ENCODE results near the gene PTGER3. TPM values are rescaled to one million over a fixed set of nuclear protein-coding genes. Genes with fewer than 3 reads are reported as not detected.
A peak's percentile ranks its signal among the peaks of the same experiment; 100 is the strongest.

Gene PTGER3
- total RNA-seq, 4 donors from 2014 or later = 51.1 to 217 (median 119) TPM

DNA sequence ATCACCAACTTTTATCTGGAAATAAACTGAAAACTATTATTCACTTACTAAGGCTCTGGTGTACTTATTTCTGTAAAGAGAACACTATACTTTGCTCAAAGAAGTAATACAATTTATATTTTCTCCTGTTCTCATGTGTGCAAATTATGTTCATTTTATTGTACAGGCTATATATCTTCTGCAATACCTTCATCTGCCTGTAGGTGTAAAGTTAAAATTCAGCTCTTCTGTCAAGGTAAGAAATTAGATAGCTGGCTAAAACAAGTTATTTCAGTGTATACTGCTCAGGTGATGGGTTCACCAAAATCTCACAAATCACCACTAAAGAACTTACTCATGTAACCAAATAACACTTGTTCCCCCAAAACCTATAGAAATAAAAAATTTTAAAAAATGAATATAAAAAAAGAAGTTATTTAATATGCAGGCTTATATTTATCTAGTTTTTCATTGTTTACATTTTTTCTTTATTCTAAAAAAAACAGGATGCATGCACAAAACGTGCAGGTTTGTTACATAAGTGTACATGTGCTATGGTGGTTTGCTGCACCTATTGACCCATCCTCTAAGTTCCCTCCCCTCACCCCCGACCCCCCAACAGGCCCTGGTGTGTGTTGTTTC is 81.5 kb downstream of the PTGER3 start:
- H3K4me3 ChIP-seq = no peak overlapping the region
- H3K4me1 ChIP-seq = no peaks in the 10 kb centered on the region
- no peaks in the 10 kb centered on the region for H3K27me3 ChIP-seq
- DNase-seq = no peak
- H3K36me3 ChIP-seq = no peaks in the 10 kb centered on the region
- no peaks in the 10 kb centered on the region for H3K9me3 ChIP-seq
- no peak overlapping the region for H3K27ac ChIP-seq
- no peak for TF ChIP-seq POLR2A (IDR thresholded peaks at IDR 0.05)
- TF ChIP-seq, protein P1, sequence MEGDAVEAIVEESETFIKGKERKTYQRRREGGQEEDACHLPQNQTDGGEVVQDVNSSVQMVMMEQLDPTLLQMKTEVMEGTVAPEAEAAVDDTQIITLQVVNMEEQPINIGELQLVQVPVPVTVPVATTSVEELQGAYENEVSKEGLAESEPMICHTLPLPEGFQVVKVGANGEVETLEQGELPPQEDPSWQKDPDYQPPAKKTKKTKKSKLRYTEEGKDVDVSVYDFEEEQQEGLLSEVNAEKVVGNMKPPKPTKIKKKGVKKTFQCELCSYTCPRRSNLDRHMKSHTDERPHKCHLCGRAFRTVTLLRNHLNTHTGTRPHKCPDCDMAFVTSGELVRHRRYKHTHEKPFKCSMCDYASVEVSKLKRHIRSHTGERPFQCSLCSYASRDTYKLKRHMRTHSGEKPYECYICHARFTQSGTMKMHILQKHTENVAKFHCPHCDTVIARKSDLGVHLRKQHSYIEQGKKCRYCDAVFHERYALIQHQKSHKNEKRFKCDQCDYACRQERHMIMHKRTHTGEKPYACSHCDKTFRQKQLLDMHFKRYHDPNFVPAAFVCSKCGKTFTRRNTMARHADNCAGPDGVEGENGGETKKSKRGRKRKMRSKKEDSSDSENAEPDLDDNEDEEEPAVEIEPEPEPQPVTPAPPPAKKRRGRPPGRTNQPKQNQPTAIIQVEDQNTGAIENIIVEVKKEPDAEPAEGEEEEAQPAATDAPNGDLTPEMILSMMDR (IDR thresholded peaks at IDR 0.05) = no peak
- intact Hi-C loops (cut with DNase I; ENCODE audit: low total_unique reads) = no loop called here

DNA sequence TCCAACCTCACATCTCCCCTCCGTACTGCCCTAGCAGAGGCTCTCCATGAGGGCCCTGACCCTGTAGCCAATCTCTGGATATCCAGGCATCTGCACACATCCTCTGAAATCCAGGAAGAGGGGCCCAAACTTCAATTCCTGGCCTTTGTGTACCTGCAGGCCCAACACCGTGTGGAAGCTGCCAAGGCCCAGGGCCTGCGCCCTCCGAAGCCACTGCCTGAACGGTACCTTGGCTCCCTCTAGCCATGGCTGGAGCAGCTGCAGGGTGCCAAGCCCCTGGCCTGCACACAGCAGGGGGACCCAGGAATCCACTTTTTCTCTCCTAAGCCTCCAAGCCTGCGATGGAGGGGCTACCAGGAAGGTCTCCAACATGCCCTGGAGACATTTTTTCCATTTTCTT is 84.2 kb downstream of the PTGER3 start:
- H3K36me3 ChIP-seq = no peaks in the 10 kb centered on the region
- no peak overlapping the region for H3K4me3 ChIP-seq
- TF ChIP-seq, protein P1 (IDR thresholded peaks at IDR 0.05) = no peak
- no peak for TF ChIP-seq POLR2A (IDR thresholded peaks at IDR 0.05)
- DNase-seq = no peak
- H3K9me3 ChIP-seq = no peaks in the 10 kb centered on the region
- no peaks in the 10 kb centered on the region for H3K27me3 ChIP-seq
- intact Hi-C loops (cut with DNase I; ENCODE audit: low total_unique reads) = no loop called here
- H3K27ac ChIP-seq = peak overlapping the region in 1 of 2 donors; percentile 25
- H3K4me1 ChIP-seq = no peaks in the 10 kb centered on the region

DNA sequence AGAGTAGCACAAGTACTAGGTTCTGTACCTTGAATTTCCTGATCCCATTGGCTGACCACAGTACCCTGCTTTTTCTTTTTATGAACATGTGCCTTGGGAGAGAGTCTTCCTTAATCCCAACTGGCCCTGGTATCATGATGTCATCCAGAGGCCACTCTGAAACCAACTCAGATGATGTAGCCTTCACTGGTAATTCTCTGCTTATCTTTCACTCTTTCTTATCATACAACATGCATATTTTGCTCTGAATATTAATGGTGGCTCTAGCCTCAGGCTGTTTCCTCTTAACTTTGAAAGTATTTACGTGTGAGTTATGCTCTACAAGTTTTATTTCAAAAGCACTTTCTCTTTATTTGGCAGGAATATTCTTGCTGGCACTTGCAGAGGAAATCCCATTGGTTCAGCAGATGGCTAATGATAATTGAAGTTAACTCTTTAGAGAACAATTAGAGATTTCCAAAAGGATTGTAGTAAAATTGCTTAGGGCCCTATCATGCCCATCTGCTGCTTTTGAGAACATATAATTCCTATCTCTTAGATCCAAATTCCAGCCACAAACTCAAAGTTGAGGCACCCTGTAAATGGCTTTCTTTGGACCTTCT is 86.1 kb downstream of the PTGER3 start:
- H3K27me3 ChIP-seq = no peaks in the 10 kb centered on the region
- intact Hi-C loops (cut with DNase I; ENCODE audit: low total_unique reads) = no loop called here
- no peak for DNase-seq
- H3K9me3 ChIP-seq = no peaks in the 10 kb centered on the region
- peak overlapping the region; percentile 34 to 44 for H3K27ac ChIP-seq
- no peak overlapping the region for H3K4me3 ChIP-seq
- no peaks in the 10 kb centered on the region for H3K4me1 ChIP-seq
- no peaks in the 10 kb centered on the region for H3K36me3 ChIP-seq
- TF ChIP-seq POLR2A (IDR thresholded peaks at IDR 0.05) = no peak
- TF ChIP-seq, protein P1 (IDR thresholded peaks at IDR 0.05) = no peak

DNA sequence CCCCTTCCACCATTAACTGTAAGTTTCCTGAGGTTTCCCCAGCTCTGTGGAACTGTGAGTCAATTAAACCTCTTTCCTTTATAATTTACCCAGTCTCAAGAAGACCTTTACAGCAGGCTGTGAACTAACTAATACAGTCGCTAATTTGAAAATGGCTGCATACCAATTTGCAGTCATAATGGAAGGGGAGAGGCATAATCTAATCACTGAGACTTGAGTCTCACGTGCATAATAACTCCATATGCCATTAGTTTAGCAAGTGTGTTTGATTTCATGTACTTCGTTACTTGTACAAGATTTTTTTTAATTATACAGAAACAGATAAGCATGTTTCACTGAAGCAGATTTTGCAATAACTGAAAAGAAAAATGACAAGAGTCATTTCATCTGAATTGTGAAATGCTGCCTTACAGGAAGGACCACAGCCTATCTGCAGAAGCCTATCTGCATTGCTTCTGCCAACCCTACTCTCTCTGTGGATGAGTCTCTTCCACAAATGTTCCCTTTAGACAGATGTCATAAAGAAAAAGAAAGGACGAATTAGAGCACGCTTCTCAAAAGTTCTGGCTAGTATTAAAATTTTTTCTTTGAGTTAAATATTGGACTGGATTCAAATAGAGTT is 99.1 kb downstream of the PTGER3 start:
- H3K9me3 ChIP-seq = no peaks in the 10 kb centered on the region
- peaks cover 0 to 5% of the 10 kb centered on the region in 2 donors for H3K4me1 ChIP-seq
- intact Hi-C loops (cut with DNase I; ENCODE audit: low total_unique reads) = no loop called here
- H3K4me3 ChIP-seq = no peak overlapping the region
- no peaks in the 10 kb centered on the region for H3K27me3 ChIP-seq
- H3K27ac ChIP-seq = peak overlapping the region in 1 of 2 donors; percentile 32
- H3K36me3 ChIP-seq = no peaks in the 10 kb centered on the region
- DNase-seq = no peak
- TF ChIP-seq POLR2A (IDR thresholded peaks at IDR 0.05) = no peak
- TF ChIP-seq, protein P1 (IDR thresholded peaks at IDR 0.05) = no peak

DNA sequence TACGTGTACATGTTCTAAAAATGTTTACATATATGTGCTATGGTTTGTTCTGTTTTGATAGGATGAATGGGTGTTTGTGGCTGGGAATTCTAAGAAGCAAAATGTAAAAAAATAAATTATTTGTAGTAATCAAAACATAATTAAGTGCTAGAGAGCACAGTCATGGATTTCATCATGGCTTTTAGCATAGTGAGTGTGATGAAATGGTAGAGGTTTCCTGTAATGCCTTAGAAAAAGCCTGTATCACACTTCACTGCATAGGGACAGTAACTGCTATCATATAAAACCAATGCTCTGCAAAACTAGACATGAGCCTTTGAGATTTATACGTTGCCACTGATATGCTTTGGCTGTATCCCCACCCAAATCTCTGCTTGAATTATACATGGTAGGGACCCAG is 99.8 kb downstream of the PTGER3 start:
- Histone ChIP-seq H3K27me3 (no peaks in the 10 kb centered on the region), H3K27ac (peak overlapping the region in 1 of 2 donors; percentile 32), H3K4me1 (peaks cover 0 to 5% of the 10 kb centered on the region in 2 donors), H3K9me3 (no peaks in the 10 kb centered on the region), H3K4me3 (no peak overlapping the region), H3K36me3 (no peaks in the 10 kb centered on the region)
- no peak for DNase-seq
- TF ChIP-seq POLR2A (IDR thresholded peaks at IDR 0.05) = no peak
- TF ChIP-seq, protein P1 (IDR thresholded peaks at IDR 0.05) = no peak
- intact Hi-C loops (cut with DNase I; ENCODE audit: low total_unique reads) = no loop called here
